NCI-H1436 (cell line): ENCODE measurements around the gene FBXO7.

Experiments used
- DNase-seq: peaks from one replicate; lab custom pipeline; 2025; lab: John Stamatoyannopoulos, UW

FBXO7 gene

GRCh38 chr22:32531931-32532819 lies 57.6 kb downstream of the FBXO7 start:
- no peak for DNase-seq

- no peak for DNase-seq
Observed at GRCh38 chr22:32532820-32533128, 58.2 kb downstream of the FBXO7 start.

- DNase-seq = no peak
Observed at GRCh38 chr22:32533265-32534111, 58.9 kb downstream of the FBXO7 start.

GRCh38 chr22:32534252-32535235 lies 59.9 kb downstream of the FBXO7 start:
- no peak for DNase-seq

- DNase-seq = no peak
Observed at GRCh38 chr22:32535531-32536190, 61.0 kb downstream of the FBXO7 start.

GRCh38 chr22:32536352-32536751 lies 61.7 kb downstream of the FBXO7 start:
- no peak for DNase-seq

- DNase-seq = no peak
Observed at GRCh38 chr22:32538521-32538920, 63.9 kb downstream of the FBXO7 start.

- DNase-seq = no peak
Observed at GRCh38 chr22:32539631-32540421, 65.2 kb downstream of the FBXO7 start.

GRCh38 chr22:32541481-32541880 lies 66.9 kb downstream of the FBXO7 start:
- no peak for DNase-seq

GRCh38 chr22:32542066-32542676 lies 67.6 kb downstream of the FBXO7 start:
- no peak for DNase-seq

GRCh38 chr22:32542677-32543357 lies 68.2 kb downstream of the FBXO7 start:
- no peak for DNase-seq

GRCh38 chr22:32544953-32545558 lies 70.4 kb downstream of the FBXO7 start:
- DNase-seq = no peak

GRCh38 chr22:32545801-32546200 lies 71.2 kb downstream of the FBXO7 start:
- no peak for DNase-seq

- no peak for DNase-seq
Observed at GRCh38 chr22:32546496-32546895, 71.9 kb downstream of the FBXO7 start.

GRCh38 chr22:32546935-32547334 lies 72.3 kb downstream of the FBXO7 start:
- DNase-seq = no peak

- DNase-seq = no peak
Observed at GRCh38 chr22:32548039-32548438, 73.4 kb downstream of the FBXO7 start.
